Stimulated activated CD8-positive, alpha-beta memory T cell treated with anti-CD3 and anti-CD28 coated beads, Interleukin-2, amount 100 ng/mL, for 1 hour (primary cell): ENCODE results near the gene MORF4L1.
"Not testable (repeated sequence)": the region's sequence is repeated elsewhere in the genome, so short reads cannot be mapped to it uniquely, and the experiment has no call there.

ENCODE experiments used
- DNase-seq, 2 donors: peaks; one replicate each; pipeline ENCODE4 v3.0.0-alpha.2; 2020; ENCODE audit warnings: low read depth in 2 of 2

The MORF4L1 gene

GRCh38 chr15:78900819-78901533 is 28.3 kb downstream of the MORF4L1 start:
- not testable (repeated sequence) for DNase-seq

- not testable (repeated sequence) for DNase-seq
These were observed 29.8 kb downstream of the MORF4L1 start for GRCh38 chr15:78902281-78903032.

GRCh38 chr15:78904599-78905358 is 32.1 kb downstream of the MORF4L1 start:
- DNase-seq: no peak

- DNase-seq: no peak
These were observed 33.6 kb downstream of the MORF4L1 start for GRCh38 chr15:78906316-78906620.

GRCh38 chr15:78907577-78907976 is 34.9 kb downstream of the MORF4L1 start:
- DNase-seq: no peak

GRCh38 chr15:78909160-78909695 is 36.5 kb downstream of the MORF4L1 start:
- no peak for DNase-seq

- DNase-seq: no peak
These were observed 37.1 kb downstream of the MORF4L1 start for GRCh38 chr15:78909791-78910228.

- DNase-seq: no peak
These were observed 37.6 kb downstream of the MORF4L1 start for GRCh38 chr15:78910271-78910670.

GRCh38 chr15:78912316-78912715 is 39.6 kb downstream of the MORF4L1 start:
- DNase-seq: no peak

- no peak for DNase-seq
These were observed 40.3 kb downstream of the MORF4L1 start for GRCh38 chr15:78913012-78913411.

GRCh38 chr15:78914027-78914764 is 41.5 kb downstream of the MORF4L1 start:
- no peak for DNase-seq

GRCh38 chr15:78915341-78916087 is 42.8 kb downstream of the MORF4L1 start:
- DNase-seq: no peak

- no peak for DNase-seq
These were observed 43.4 kb downstream of the MORF4L1 start for GRCh38 chr15:78916088-78916487.

GRCh38 chr15:78917888-78918287 is 45.2 kb downstream of the MORF4L1 start:
- no peak for DNase-seq

- DNase-seq: no peak
These were observed 48.8 kb downstream of the MORF4L1 start for GRCh38 chr15:78921517-78921916.

- no peak for DNase-seq
These were observed 49.2 kb downstream of the MORF4L1 start for GRCh38 chr15:78921940-78922339.

GRCh38 chr15:78922527-78922926 is 49.8 kb downstream of the MORF4L1 start:
- no peak for DNase-seq

GRCh38 chr15:78923015-78923414 is 50.3 kb downstream of the MORF4L1 start:
- DNase-seq: no peak

- no peak for DNase-seq
These were observed 51.0 kb downstream of the MORF4L1 start for GRCh38 chr15:78923480-78924360.

GRCh38 chr15:78925076-78925624 is 52.5 kb downstream of the MORF4L1 start:
- no peak for DNase-seq
